NCI-H345 (cell line): ENCODE data around the gene SF3A1.
A peak's percentile ranks its signal among the peaks of the same experiment; 100 is the strongest.

Experiments used
- DNase-seq: peaks from one replicate; lab custom pipeline; 2025; lab: John Stamatoyannopoulos, UW

SF3A1 gene

GRCh38 chr22:30286813-30287647 lies 69.7 kb downstream of the SF3A1 start:
- peak; percentile 33 for DNase-seq

- no peak for DNase-seq
Observed at GRCh38 chr22:30286331-30286730, 70.4 kb downstream of the SF3A1 start.

DNA sequence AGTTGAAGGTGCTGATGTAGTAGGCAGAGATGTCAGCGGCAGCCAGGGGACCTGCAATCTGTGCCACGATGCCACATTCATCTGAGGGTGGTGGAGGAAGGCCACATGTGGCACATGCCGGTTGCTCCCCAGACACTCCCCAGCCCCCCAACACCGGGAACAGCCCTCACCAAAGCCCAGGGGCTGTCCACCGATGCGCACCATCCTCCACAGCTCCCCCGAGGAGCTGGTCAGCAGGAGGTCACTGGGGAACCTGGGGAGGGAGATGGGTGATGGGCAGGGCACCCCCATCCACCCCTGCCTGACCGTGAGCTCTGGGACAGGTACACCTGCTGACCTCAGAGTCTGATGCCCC lies 70.9 kb downstream of the SF3A1 start:
- no peak for DNase-seq

GRCh38 chr22:30285176-30285845 lies 71.4 kb downstream of the SF3A1 start:
- DNase-seq = no peak

GRCh38 chr22:30284666-30285065 lies 72.0 kb downstream of the SF3A1 start:
- no peak for DNase-seq

DNA sequence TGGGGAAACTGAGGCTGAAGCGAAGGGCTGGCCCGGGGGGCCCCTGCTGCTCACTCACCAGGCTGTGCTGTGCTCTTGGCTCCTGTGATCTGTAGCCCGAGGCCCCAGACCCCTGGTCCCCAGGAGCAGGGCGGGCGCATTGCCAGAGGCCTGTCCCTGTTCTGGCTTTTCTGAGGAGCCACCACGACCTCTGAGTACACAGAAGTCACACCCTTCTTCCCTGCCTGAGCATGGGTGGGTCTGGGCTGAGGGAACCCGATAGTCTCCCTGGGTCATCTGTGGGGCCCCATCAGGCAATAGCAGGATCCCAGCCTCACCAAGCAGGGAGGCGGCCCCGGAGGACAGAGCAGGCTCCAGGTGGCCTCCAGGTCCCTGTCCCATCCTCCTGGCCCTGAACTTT lies 72.5 kb downstream of the SF3A1 start:
- no peak for DNase-seq

- no peak for DNase-seq
Observed at GRCh38 chr22:30283342-30283741, 73.4 kb downstream of the SF3A1 start.

GRCh38 chr22:30282616-30283046 lies 74.1 kb downstream of the SF3A1 start:
- no peak for DNase-seq
